H1 (cell line): ENCODE results near the gene MRPS34.

ENCODE experiments used
- CBX8 ChIP-seq: fragments of 300-800, 300-1000 bp; sonication (generic); IDR thresholded peaks from 2 replicates; pipeline ENCODE4 v1.7.1; 2016; ENCODE audit warnings: low read depth, low read length, borderline replicate concordance
- EP300 ChIP-seq, 2 experiments: IDR thresholded peaks; 1 replicate in 1 of 2; 2 replicates in 1 of 2; pipeline ENCODE4 v1.6.1; 2011 to 2012; ENCODE audit warnings: low read depth in 2 of 2, low read length in 2 of 2, mild to moderate bottlenecking in 2 of 2, borderline replicate concordance in 1 of 2, inconsistent platforms in 1 of 2, moderate library complexity in 1 of 2
- EZH2 ChIP-seq: fragments of 200-600 bp; sonication (generic); IDR thresholded peaks from 2 replicates; pipeline ENCODE4 v1.7.1; 2012; ENCODE audit warnings: low read depth, mild to moderate bottlenecking, moderate library complexity, low read length, inconsistent platforms; ENCODE audit not compliant: severe bottlenecking
- POLR2A ChIP-seq, 2 experiments: IDR thresholded peaks; 1 replicate in 1 of 2; 2 replicates in 1 of 2; pipeline ENCODE4 v1.6.1; 2011; ENCODE audit warnings: low read depth in 2 of 2, low read length in 2 of 2, mild to moderate bottlenecking in 2 of 2; ENCODE audit errors: control extremely low read depth in 1 of 2
- YY1 ChIP-seq: IDR thresholded peaks from 2 replicates; pipeline ENCODE4 v1.6.1; 2011; ENCODE audit warnings: low read depth, mild to moderate bottlenecking, low read length

DNA sequence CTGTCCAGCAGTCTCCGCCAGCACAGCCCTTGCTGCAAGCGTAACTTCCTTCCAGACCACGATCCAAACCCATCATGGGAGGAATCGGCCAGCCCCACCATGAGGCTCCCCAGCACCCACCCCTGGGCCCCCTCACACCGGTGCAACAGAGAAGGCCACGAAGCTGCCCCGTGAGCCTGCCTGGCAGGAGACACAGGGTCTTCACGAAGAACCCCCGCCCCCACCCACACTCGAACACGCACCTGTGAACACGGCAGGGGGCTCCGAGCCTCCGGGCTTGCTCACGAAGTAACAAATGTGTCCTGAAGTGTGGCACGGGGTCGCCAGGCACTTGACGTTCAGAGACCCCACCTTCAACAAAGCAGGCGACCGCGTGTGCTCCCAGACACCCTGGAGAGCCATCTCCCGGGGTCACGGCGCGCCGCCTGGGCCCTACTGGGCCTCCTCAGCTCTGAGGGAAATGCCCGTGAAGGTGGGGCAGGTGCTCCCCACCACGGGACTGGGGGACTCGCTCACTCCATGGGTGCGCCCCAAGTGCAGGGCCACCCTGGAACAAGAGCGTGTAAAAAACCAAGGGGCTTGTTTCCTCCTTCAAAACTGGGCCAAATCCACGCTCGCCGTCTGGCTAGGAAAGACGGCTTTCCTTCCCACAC is 46.1 kb upstream of the MRPS34 start:
- TF ChIP-seq EZH2 (no peak), YY1 (no peak), CBX8 (no peak), EP300 (IDR thresholded peaks at IDR 0.05; ENCODE audit: borderline replicate concordance in 1 of 2, low read depth in 2 of 2, low read length in 2 of 2) (no peak), POLR2A (IDR thresholded peaks at IDR 0.05; ENCODE audit: control extremely low read depth in 1 of 2, low read depth in 2 of 2, low read length in 2 of 2) (no peak)
